T-helper 2 cell (primary cell): ENCODE data around the gene EMP3.
"Not testable (repeated sequence)": the region's sequence is repeated elsewhere in the genome, so short reads cannot be mapped to it uniquely, and the experiment has no call there.

ENCODE experiments used
- DNase-seq, 5 experiments: peaks; one replicate each; pipeline versions ENCODE4 v3.0.0 to v3.0.0-alpha.2; 2012 to 2022

The EMP3 gene

GRCh38 chr19:48348045-48348444 is 22.7 kb downstream of the EMP3 start:
- no peak for DNase-seq

- no peak for DNase-seq
These were observed 23.4 kb downstream of the EMP3 start for GRCh38 chr19:48348737-48349136.

- no peak for DNase-seq
These were observed 25.5 kb downstream of the EMP3 start for GRCh38 chr19:48350856-48351255.

- DNase-seq, result peak; percentile 36 to 82 (median 68)
These were observed 26.0 kb downstream of the EMP3 start for GRCh38 chr19:48351341-48351752.

GRCh38 chr19:48353677-48354076 is 28.3 kb downstream of the EMP3 start:
- DNase-seq, result no peak

- DNase-seq, result no peak
These were observed 29.1 kb downstream of the EMP3 start for GRCh38 chr19:48354332-48354992.

GRCh38 chr19:48355365-48355954 is 30.1 kb downstream of the EMP3 start:
- DNase-seq, result no peak

- DNase-seq, result no peak
These were observed 33.8 kb downstream of the EMP3 start for GRCh38 chr19:48359123-48359522.

GRCh38 chr19:48361912-48362311 is 36.6 kb downstream of the EMP3 start:
- no peak for DNase-seq

- peak; percentile 77 to 95 (median 83) for DNase-seq
These were observed 37.6 kb downstream of the EMP3 start for GRCh38 chr19:48362716-48363499.

GRCh38 chr19:48363500-48363809 is 38.1 kb downstream of the EMP3 start:
- peak in 2 of 5 experiments; percentile 9 to 17 for DNase-seq

- DNase-seq, result peak; percentile 93 to 100 (median 99)
These were observed 38.7 kb downstream of the EMP3 start, which contains the start of the genes SYNGR4 and TMEM143 for GRCh38 chr19:48363810-48364597. Gene SYNGR4, plus strand, starts transcription at chr19:48364367. Its CDS starts 1,476 bp downstream, at chr19:48365843. Gene TMEM143, minus strand, starts transcription at chr19:48363940. Its CDS starts 20 bp downstream, at chr19:48363920.

GRCh38 chr19:48364598-48365348 is 39.4 kb downstream of the EMP3 start:
- no peak for DNase-seq

- DNase-seq, result no peak
These were observed 40.2 kb downstream of the EMP3 start for GRCh38 chr19:48365602-48366001.

- DNase-seq, result no peak
These were observed 42.5 kb downstream of the EMP3 start for GRCh38 chr19:48367855-48368254.

- no peak for DNase-seq
These were observed 43.6 kb downstream of the EMP3 start for GRCh38 chr19:48368936-48369335.

- no peak for DNase-seq
These were observed 45.6 kb downstream of the EMP3 start for GRCh38 chr19:48370955-48371354.

GRCh38 chr19:48371367-48371766 is 46.0 kb downstream of the EMP3 start:
- DNase-seq, result no peak

GRCh38 chr19:48371771-48372170 is 46.4 kb downstream of the EMP3 start:
- not testable (repeated sequence) for DNase-seq

GRCh38 chr19:48372904-48373303 is 47.6 kb downstream of the EMP3 start:
- no peak for DNase-seq

GRCh38 chr19:48373567-48373966 is 48.2 kb downstream of the EMP3 start:
- DNase-seq, result no peak

GRCh38 chr19:48378194-48378570 is 52.8 kb downstream of the EMP3 start:
- no peak for DNase-seq
